Adipocyte (in vitro differentiated cells): Measurements from ENCODE around the gene FRMD4A.

Experiments
- DNase-seq: peaks from one replicate; pipeline ENCODE4 v3.0.0-alpha.2; 2015; ENCODE audit warnings: low read depth
- H3K27me3 ChIP-seq: replicated peaks from 2 replicates; pipeline ENCODE4 v1.7.0; 2013; ENCODE audit warnings: mild to moderate bottlenecking, low read length, moderate library complexity; ENCODE audit not compliant: control insufficient read depth, insufficient read depth
- H3K36me3 ChIP-seq: 2 replicates; pipeline ENCODE4 v1.7.0; 2013; ENCODE audit warnings: low read length, mild to moderate bottlenecking, moderate library complexity; ENCODE audit not compliant: control insufficient read depth, insufficient read depth, severe bottlenecking
- H3K4me1 ChIP-seq: 2 replicates; pipeline ENCODE4 v1.7.0; 2013; ENCODE audit warnings: mild to moderate bottlenecking, low read length, moderate library complexity; ENCODE audit not compliant: control insufficient read depth, insufficient read depth
- H3K4me3 ChIP-seq: 2 replicates; pipeline ENCODE4 v1.7.0; 2013; ENCODE audit warnings: mild to moderate bottlenecking, low read length, moderate library complexity
- H3K9ac ChIP-seq: 2 replicates; pipeline ENCODE4 v1.7.0; 2013; ENCODE audit warnings: mild to moderate bottlenecking, low read length, moderate library complexity
- H3K9me3 ChIP-seq: 2 replicates; pipeline ENCODE4 v1.7.0; 2013; ENCODE audit warnings: mild to moderate bottlenecking, low read length, moderate library complexity; ENCODE audit not compliant: control insufficient read depth

The FRMD4A gene

DNA sequence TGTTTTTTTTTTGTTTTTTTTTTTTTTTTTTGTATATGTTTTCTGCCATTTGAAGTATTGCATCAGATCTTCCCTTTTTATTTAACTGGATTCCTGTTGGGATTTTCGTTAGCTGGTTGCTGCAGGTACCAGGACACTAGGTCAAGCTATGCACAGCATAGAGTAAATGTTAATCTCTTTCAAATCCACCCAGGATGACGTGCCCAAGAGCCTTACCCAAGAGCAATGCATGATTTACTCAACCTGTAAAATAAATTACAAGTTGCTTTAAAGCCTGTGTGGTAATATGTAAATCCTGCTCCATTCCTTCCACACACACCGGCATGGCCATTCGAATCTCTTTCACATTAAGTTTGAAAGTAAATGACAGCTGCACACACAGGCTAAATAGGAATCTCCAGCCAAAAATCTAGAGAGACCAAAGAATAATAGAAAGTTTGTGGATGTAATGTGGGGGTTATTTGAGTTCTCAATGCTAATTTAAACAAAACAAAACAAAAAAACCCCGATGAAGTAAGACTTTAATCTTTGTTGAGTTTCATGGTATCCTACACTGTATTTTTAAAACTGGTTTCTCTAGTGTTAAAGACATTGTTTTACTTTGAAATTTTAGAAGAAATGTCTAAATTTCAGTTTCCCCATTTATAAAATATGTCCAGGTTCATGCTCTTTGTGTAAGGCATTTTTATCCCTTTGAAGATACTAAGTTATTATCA, 167.9 kb downstream of the FRMD4A start:
- DNase-seq, result no peak
- H3K4me3 ChIP-seq, result no peak overlapping the region
- no peaks in the 10 kb centered on the region for H3K36me3 ChIP-seq
- H3K9ac ChIP-seq, result no peak overlapping the region
- no peaks in the 10 kb centered on the region for H3K9me3 ChIP-seq
- H3K27me3 ChIP-seq, result peaks cover 51% of the 10 kb centered on the region
- H3K4me1 ChIP-seq, result no peaks in the 10 kb centered on the region

DNA sequence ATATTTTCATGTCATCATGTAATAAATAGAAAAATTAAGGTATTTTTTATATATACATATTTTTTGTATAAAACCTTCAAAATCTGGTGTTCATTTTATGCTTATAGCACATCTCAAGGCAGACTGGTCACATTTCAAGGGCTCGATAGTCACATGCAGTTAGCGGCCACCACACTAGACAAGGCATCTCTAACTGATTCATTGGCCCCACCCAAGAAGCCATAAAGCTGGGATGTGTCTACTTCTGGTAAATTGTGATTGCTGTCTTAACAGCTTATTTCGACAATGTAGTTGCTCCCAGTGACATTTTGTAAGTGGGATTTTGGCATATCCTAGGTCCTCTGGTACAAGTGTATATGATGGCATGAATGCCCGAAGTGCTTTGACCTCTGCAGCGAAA, 168.7 kb downstream of the FRMD4A start:
- no peak overlapping the region for H3K9ac ChIP-seq
- no peaks in the 10 kb centered on the region for H3K4me1 ChIP-seq
- H3K4me3 ChIP-seq, result no peak overlapping the region
- DNase-seq, result no peak
- H3K27me3 ChIP-seq, result peaks cover 51% of the 10 kb centered on the region
- H3K9me3 ChIP-seq, result no peaks in the 10 kb centered on the region
- no peaks in the 10 kb centered on the region for H3K36me3 ChIP-seq

DNA sequence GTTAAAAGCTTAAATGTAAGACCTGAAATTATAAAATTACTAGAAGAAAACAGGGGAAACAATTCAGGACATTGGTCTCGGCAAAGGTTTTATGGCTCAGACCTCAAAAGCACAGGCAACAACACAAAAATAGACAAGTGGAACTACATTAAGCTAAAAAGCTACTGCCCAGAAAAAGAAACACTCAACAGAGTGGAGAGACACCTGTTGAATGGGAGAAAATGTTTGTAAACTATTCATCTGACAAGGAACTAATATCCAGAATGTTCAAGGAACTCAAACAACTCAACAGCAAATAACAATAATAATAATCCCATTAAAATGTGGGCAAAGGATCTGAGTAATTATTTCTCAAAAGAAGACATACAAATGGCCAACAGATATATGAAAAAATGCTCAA, 170.4 kb downstream of the FRMD4A start:
- DNase-seq, result no peak
- peaks cover 13% of the 10 kb centered on the region for H3K9me3 ChIP-seq
- no peaks in the 10 kb centered on the region for H3K36me3 ChIP-seq
- no peak overlapping the region for H3K4me3 ChIP-seq
- no peaks in the 10 kb centered on the region for H3K4me1 ChIP-seq
- no peak overlapping the region for H3K9ac ChIP-seq
- peaks cover 40% of the 10 kb centered on the region for H3K27me3 ChIP-seq

DNA sequence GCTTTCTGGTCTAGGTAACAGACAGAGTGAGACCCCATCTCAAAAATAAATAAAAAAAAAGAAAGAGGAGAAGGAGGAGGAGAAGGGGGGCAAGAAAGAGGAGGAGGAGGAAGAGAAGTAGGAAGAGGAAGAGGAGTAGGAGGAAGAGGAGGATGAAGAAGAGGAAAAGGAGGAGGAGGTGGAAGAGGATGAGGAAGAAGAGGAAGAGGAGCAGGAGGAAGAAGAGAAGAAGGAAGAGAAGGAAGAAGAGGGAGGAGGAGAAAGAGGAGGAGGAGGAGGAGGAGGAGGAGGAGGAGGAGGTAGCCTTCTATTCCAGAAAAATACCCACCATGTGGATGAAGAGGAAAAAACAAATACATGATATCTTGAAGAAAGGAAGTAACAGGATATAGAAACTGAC, 172.1 kb downstream of the FRMD4A start:
- Histone ChIP-seq H3K4me1 (no peaks in the 10 kb centered on the region), H3K36me3 (no peaks in the 10 kb centered on the region), H3K9ac (no peak overlapping the region), H3K4me3 (no peak overlapping the region), H3K9me3 (peaks cover 15% of the 10 kb centered on the region), H3K27me3 (peaks cover 32% of the 10 kb centered on the region)
- no peak for DNase-seq

DNA sequence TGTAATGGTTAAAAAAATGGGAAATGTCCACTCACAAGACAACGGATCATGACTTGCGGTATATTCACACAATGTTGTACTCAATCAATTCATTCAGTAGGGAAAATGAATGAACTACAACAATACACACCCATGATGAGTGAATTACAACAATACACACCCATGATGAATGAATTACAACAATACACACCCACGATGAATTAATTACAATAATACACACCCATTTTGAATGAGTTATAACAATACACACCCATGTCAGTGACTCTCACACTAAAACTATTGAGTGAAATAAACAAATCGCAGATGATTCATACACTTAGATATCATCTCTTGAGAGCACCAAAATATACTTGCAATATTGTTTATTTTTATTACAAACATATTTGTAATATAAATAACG, 174.6 kb downstream of the FRMD4A start:
- no peaks in the 10 kb centered on the region for H3K36me3 ChIP-seq
- H3K27me3 ChIP-seq, result peaks cover 29% of the 10 kb centered on the region
- peaks cover 15% of the 10 kb centered on the region for H3K9me3 ChIP-seq
- no peak for DNase-seq
- no peak overlapping the region for H3K4me3 ChIP-seq
- H3K9ac ChIP-seq, result no peak overlapping the region
- no peaks in the 10 kb centered on the region for H3K4me1 ChIP-seq

DNA sequence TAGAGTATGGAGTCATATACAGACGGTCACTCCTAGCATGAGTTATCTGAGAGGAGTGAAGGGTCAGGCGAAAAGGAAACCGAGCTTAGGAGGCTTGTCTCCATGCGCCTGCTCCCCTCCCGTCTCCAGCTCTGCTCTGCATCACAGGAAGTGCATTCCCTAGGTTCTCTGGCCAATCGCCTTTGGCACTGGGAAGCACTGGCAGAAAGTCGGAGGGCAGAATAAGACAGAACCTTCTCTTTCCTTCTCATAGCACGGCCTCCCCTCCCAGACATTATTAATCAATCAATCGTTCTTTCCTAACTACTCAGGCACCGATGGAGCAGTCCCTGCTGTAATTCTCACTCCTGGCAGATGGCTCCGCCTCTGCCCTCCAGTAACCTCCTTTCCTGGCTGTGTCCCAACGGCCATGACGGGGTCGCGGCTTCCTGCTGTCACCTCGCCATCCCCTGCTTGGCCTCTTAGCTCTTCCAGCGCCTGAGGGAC, 177.1 kb downstream of the FRMD4A start:
- peaks cover 15% of the 10 kb centered on the region for H3K9me3 ChIP-seq
- no peak for DNase-seq
- no peak overlapping the region for H3K4me3 ChIP-seq
- no peak overlapping the region for H3K9ac ChIP-seq
- no peaks in the 10 kb centered on the region for H3K4me1 ChIP-seq
- no peaks in the 10 kb centered on the region for H3K36me3 ChIP-seq
- peaks cover 44% of the 10 kb centered on the region for H3K27me3 ChIP-seq

DNA sequence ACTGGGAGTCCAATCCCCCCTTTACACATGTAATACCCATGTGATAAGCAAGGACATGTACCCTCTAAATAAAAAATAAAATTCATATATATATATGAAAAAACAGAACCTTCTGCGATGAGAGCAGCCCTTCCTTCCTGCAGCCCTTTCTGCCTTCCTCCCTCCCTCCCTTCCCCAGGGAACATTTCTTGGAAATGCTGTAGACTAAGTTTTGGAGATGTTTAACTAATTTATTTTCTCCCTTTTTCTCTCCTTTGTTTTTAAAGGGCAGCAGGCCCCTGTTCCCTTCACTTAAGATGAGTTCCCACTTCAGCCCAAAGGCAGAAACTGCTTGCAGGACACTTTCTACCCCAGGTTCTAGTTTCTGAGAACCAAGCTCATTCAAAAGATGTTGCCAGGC, 179.2 kb downstream of the FRMD4A start:
- Histone ChIP-seq H3K27me3 (peaks cover 36% of the 10 kb centered on the region), H3K4me3 (no peak overlapping the region), H3K4me1 (no peaks in the 10 kb centered on the region), H3K9ac (no peak overlapping the region), H3K9me3 (peaks cover 13% of the 10 kb centered on the region), H3K36me3 (no peaks in the 10 kb centered on the region)
- no peak for DNase-seq

DNA sequence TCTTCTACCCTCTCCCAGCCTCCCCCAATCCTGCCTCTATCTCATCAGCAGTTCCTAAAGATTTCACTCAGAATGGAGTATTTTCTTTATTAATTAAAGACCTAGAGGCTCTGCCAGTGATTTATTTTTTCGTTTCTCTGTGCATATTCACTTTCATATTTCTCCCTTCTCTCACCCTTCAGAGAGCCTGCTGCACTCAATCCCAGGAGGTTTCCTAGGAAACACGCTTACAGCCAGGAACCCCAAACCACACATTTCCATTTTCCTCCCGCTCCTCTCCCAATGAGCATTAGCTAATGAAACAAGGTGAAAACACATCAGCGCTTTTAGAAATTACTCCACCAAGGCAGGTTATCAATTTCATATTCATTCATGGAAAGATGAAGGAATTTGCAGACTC, 180.2 kb downstream of the FRMD4A start:
- no peak for DNase-seq
- no peak overlapping the region for H3K4me3 ChIP-seq
- H3K36me3 ChIP-seq, result no peaks in the 10 kb centered on the region

DNA sequence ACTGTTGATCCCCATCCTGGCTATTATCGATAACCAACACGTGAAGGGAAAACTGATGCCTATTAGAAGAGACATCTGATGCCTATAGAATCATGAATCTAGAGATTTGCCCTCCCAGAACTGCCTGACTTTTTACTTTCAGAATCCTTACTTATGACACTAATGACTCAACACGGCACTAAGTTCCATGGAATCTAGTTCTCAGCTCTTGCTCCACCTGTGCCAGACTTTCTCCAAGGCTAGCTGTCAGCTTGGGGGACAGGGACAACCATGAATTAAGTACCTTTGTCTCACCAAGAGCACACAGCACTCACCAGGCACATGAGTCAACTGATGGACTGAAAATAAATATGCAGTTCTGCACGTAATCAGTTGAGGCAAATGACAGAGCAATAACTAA, 184.2 kb downstream of the FRMD4A start:
- H3K9ac ChIP-seq, result no peak overlapping the region
- H3K27me3 ChIP-seq, result peaks cover 44% of the 10 kb centered on the region
- H3K36me3 ChIP-seq, result no peaks in the 10 kb centered on the region
- DNase-seq, result peak; percentile 12
- no peak overlapping the region for H3K4me3 ChIP-seq
- H3K9me3 ChIP-seq, result no peaks in the 10 kb centered on the region
- no peaks in the 10 kb centered on the region for H3K4me1 ChIP-seq

More for the DNA sequence above, 180.2 kb downstream of the FRMD4A start:
- no peak overlapping the region for H3K9ac ChIP-seq
- peaks cover 4% of the 10 kb centered on the region for H3K9me3 ChIP-seq
- peaks cover 36% of the 10 kb centered on the region for H3K27me3 ChIP-seq
- no peaks in the 10 kb centered on the region for H3K4me1 ChIP-seq

DNA sequence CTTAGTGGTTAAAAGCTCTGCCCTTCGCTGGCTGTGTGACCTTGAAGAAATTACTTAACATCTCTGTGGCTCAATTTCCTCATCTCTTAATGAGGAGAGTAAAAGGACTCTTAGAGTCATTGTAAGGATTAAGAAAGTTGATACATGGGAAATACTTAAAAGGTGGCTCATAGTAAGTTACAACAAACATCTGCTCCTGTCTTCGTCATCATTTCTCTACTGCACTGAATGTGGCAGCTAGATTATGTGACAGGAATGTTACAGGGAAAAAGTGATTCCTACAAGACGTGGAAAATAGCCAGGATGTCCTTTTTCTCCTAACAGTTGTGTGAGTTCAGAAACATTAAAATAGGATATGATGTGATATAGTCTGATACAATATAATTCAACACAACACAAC, 184.7 kb downstream of the FRMD4A start:
- Histone ChIP-seq H3K9ac (no peak overlapping the region), H3K27me3 (peaks cover 45% of the 10 kb centered on the region), H3K4me3 (no peak overlapping the region), H3K9me3 (no peaks in the 10 kb centered on the region), H3K36me3 (no peaks in the 10 kb centered on the region), H3K4me1 (no peaks in the 10 kb centered on the region)
- DNase-seq, result peak; percentile 46

DNA sequence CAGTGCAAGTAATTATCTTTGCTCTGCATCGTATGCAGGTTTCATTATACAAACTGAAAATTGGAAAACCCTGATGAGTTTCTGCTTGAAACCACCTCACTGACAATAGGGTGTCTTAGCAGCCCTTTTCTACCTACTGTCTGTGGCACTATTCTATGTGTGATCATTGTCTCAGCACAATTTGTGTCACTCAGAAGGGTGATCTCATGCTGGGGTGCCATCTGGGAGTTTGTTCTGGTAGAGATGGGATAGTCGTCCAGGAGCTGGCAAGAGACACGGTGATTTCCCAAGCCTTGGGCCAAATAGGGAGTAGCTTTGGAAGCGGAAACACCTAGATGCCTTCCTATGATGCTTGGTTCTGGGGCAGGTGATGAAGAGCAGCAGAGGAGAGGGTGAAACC, 186.3 kb downstream of the FRMD4A start:
- no peak overlapping the region for H3K9ac ChIP-seq
- peaks cover 39% of the 10 kb centered on the region for H3K27me3 ChIP-seq
- no peaks in the 10 kb centered on the region for H3K36me3 ChIP-seq
- no peaks in the 10 kb centered on the region for H3K9me3 ChIP-seq
- no peaks in the 10 kb centered on the region for H3K4me1 ChIP-seq
- H3K4me3 ChIP-seq, result no peak overlapping the region
- no peak for DNase-seq
